Activated T-helper 1 cell treated with anti-CD3 and anti-CD28 coated beads, Interleukin-12 subunit alpha, Interleukin-12 subunit beta, Interleukin-2, Interleukin-4 antibody, amounts not matched to agents 30 ng/mL and 10 ng/mL and 1 ng/mL, durations not matched to agents 14 hours and 24 hours and 36 hours (primary cell): ENCODE measurements around the gene R3HDM4. TPM values are rescaled to one million over a fixed set of nuclear protein-coding genes. Genes with fewer than 3 reads are reported as not detected.

Experiments
- DNase-seq: peaks from one replicate; pipeline ENCODE4 v3.0.0; 2021; ENCODE audit warnings: low spot score
- H3K27ac Mint-ChIP-seq: one replicate; pipeline ENCODE4 v1.8.0; 2021; ENCODE audit warnings: mild to moderate bottlenecking, mixed read lengths
- H3K27me3 Mint-ChIP-seq: one replicate; pipeline ENCODE4 v1.8.0; 2022; ENCODE audit warnings: mild to moderate bottlenecking, moderate library complexity, mixed read lengths; ENCODE audit not compliant: insufficient read depth
- H3K36me3 Mint-ChIP-seq: one replicate; pipeline ENCODE4 v1.8.0; 2021; ENCODE audit warnings: low read depth, mixed read lengths
- H3K4me1 Mint-ChIP-seq: one replicate; pipeline ENCODE4 v1.8.0; 2021; ENCODE audit warnings: low read depth, mixed read lengths
- H3K4me3 Mint-ChIP-seq: one replicate; pipeline ENCODE4 v1.8.0; 2021; ENCODE audit warnings: mild to moderate bottlenecking, moderate library complexity, mixed read lengths
- H3K9me3 Mint-ChIP-seq: one replicate; pipeline ENCODE4 v1.8.0; 2021; ENCODE audit warnings: mixed read lengths
- intact Hi-C: fragments of 100-400 bp; cut with micrococcal nuclease; formaldehyde crosslinking; loops from one replicate; pipeline ENCODE4 v1.15.1; 2024
- total RNA-seq: library from RNA; stranded (reverse); gene quantifications from 2 replicates; pipeline ENCODE4 v1.2.3, GENCODE V29; 2022

Gene R3HDM4
- total RNA-seq, 1 donor from 2014 or later: 94.3 TPM

DNA sequence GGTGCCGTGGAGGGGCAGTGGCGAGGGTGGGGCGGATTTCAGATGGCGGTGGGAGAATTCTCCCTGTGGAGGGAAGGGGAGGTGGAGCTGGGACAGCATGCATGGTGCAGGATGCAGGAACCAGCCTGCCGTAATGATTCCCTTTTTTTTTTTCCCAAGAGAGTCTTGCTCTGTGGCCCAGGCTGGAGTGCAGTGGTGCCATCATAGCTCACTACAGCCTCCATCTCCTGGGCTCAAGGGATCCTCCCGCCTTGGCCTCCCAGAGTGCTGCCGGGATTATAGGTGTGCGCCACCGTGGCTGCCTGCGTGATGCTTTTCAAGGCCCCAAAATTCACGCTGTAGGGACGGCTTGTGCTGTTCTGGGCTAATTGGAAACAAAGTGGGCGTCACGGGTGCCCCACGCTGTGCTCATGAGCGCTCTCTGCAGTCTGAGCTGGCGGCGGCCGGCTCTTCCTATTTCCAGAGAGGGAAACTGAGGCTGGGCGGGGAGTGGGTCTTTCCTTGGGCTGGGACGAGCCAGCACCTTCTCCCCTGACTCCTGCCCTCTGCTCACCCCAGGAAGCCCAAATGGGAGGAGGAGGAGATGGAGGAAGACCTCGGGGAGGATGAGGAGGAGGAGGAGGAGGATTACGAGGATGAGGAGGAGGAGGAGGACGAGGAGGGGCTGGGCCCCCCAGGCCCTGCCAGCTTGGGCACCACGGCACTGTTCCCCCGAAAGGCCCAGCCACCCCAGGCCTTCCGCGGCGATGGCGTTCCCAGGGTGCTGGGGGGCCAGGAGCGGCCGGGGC is 19.0 kb upstream of the R3HDM4 start:
- Mint-ChIP-seq H3K36me3 (peaks cover 3% of the 10 kb centered on the region), H3K4me3 (no peak overlapping the region)

GRCh38 chr19:929891-930258 is 16.9 kb upstream of the R3HDM4 start:
- Mint-ChIP-seq H3K36me3 (peaks cover 3% of the 10 kb centered on the region), H3K27ac (no peak overlapping the region), H3K4me3 (peak overlapping the region; percentile 11), H3K4me1 (no peaks in the 10 kb centered on the region), H3K9me3 (no peaks in the 10 kb centered on the region), H3K27me3 (no peaks in the 10 kb centered on the region)
- intact Hi-C loops: loop anchor here (5.0 kb wide), 1 partner anchor 268 kb away; the partner anchor contains the start of gene RNF126
- no peak for DNase-seq

More for the DNA sequence above, 19.0 kb upstream of the R3HDM4 start:
- intact Hi-C loops: no loop called here
- DNase-seq: no peak
- no peaks in the 10 kb centered on the region for H3K27me3 Mint-ChIP-seq
- H3K4me1 Mint-ChIP-seq: peaks cover 3% of the 10 kb centered on the region
- no peaks in the 10 kb centered on the region for H3K9me3 Mint-ChIP-seq
- H3K27ac Mint-ChIP-seq: no peak overlapping the region

GRCh38 chr19:929203-929890 is 16.3 kb upstream of the R3HDM4 start:
- Mint-ChIP-seq H3K4me3 (no peak overlapping the region), H3K36me3 (peaks cover 3% of the 10 kb centered on the region), H3K27ac (no peak overlapping the region), H3K9me3 (no peaks in the 10 kb centered on the region), H3K4me1 (no peaks in the 10 kb centered on the region), H3K27me3 (no peaks in the 10 kb centered on the region)
- DNase-seq: no peak
- intact Hi-C loops: loop anchor here (5.0 kb wide), 1 partner anchor 267 kb away; the partner anchor contains the start of gene RNF126

- Mint-ChIP-seq H3K27ac (no peak overlapping the region), H3K27me3 (no peaks in the 10 kb centered on the region), H3K36me3 (peaks cover 3% of the 10 kb centered on the region), H3K4me1 (no peaks in the 10 kb centered on the region), H3K4me3 (peak overlapping the region; percentile 22), H3K9me3 (no peaks in the 10 kb centered on the region)
- intact Hi-C loops: loop anchor here (5.0 kb wide), 1 partner anchor 266 kb away; the partner anchor contains the start of gene RNF126
- no peak for DNase-seq
Observed at GRCh38 chr19:928471-929202, 15.6 kb upstream of the R3HDM4 start.

GRCh38 chr19:927780-928401 is 14.9 kb upstream of the R3HDM4 start:
- H3K36me3 Mint-ChIP-seq: peaks cover 3% of the 10 kb centered on the region
- H3K4me3 Mint-ChIP-seq: peak overlapping the region; percentile 30
- no peak for DNase-seq
- H3K9me3 Mint-ChIP-seq: no peaks in the 10 kb centered on the region
- no peaks in the 10 kb centered on the region for H3K4me1 Mint-ChIP-seq
- intact Hi-C loops: loop anchor here (5.0 kb wide), 1 partner anchor 266 kb away; the partner anchor contains the start of gene RNF126
- no peak overlapping the region for H3K27ac Mint-ChIP-seq
- H3K27me3 Mint-ChIP-seq: no peaks in the 10 kb centered on the region

DNA sequence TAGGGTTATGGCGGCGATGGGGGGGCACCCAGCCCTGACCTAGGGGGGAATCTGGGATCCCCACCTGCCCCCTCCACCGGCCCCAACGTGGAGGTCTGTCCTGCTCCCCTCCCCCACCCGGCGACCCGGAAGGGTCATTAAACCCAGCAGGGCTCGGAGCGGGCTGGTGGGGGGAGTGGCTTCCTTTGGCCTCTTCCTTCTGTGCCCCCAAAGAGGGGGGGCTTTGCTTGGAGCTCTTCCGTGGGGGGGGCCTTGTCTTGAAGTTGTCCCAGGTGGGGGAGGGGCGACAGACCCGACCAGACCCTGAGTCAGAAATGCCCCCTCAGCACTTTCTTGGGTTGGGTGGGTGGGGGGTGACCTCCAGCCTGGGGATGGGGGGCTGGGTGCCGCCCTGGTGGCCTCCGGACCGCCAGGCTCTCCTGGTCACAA is 14.3 kb upstream of the R3HDM4 start:
- Mint-ChIP-seq H3K27ac (no peak overlapping the region), H3K27me3 (no peaks in the 10 kb centered on the region), H3K4me1 (no peaks in the 10 kb centered on the region), H3K4me3 (peak overlapping the region; percentile 30), H3K36me3 (no peaks in the 10 kb centered on the region), H3K9me3 (no peaks in the 10 kb centered on the region)
- DNase-seq: no peak
- intact Hi-C loops: loop anchor here (5.0 kb wide), 1 partner anchor 265 kb away; the partner anchor contains the start of gene RNF126

DNA sequence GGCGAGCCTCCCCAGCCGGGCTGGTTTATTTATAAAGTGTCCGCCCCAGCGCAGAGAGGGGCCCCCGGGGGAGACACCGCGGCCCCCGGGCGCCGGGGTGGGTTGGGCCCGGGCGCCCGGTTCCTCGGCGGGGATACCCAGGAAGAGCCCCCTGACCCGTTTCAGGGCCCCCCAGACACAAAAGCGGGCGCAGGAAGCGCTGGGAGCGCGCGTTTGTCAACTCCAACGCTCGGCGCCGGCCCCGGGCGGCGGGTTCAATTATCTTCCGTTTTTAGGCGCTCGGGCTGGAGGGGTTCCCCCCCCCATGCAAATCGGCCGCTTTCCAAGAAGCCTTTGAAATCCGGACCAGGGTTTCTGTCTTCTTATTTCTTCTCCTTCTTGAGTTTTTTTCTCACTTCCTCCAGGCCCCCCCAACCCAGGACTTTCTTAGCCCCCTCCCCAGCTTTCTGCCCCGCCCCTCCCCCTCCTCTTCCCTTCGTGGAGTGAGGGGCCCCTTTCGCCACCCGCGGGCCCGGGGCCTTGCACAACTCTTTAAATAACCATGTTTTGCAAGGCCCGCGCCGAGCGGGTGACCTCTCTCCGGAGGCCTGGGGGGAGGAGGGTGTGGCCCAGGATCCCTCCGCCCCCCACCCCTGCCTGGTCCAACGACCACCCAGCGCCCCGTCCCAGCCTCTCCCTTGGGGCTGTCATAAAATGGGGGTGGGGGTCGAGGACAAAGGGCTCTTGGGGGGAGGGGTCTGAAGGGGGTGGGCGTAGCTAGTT is 13.8 kb upstream of the R3HDM4 start:
- peaks cover 3% of the 10 kb centered on the region for H3K4me1 Mint-ChIP-seq
- peak overlapping the region; percentile 68 for H3K27ac Mint-ChIP-seq
- intact Hi-C loops: loop anchor here (1.0 to 5.0 kb wide), 2 partner anchors 11 to 264 kb away; partner anchors contain the start of gene RNF126
- no peaks in the 10 kb centered on the region for H3K36me3 Mint-ChIP-seq
- no peaks in the 10 kb centered on the region for H3K27me3 Mint-ChIP-seq
- no peak for DNase-seq
- H3K9me3 Mint-ChIP-seq: no peaks in the 10 kb centered on the region
- peak overlapping the region; percentile 82 for H3K4me3 Mint-ChIP-seq

DNA sequence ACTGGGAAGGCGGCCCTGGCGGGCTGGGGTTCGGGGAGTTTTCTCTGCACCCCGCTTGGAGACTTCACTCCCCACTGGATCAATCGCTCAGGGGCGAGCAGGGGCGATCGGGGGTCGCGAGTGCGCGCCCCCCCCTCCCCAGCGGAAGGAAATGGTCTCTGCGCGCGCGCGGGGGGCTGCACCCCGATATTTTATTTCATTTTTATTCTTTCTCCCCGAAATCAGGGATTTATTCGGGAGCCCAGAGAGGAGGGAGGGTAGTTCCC is 13.2 kb upstream of the R3HDM4 start:
- Mint-ChIP-seq H3K4me1 (peaks cover 8% of the 10 kb centered on the region), H3K27ac (no peak overlapping the region), H3K9me3 (no peaks in the 10 kb centered on the region), H3K27me3 (no peaks in the 10 kb centered on the region), H3K36me3 (no peaks in the 10 kb centered on the region), H3K4me3 (peak overlapping the region; percentile 73)
- no peak for DNase-seq
- intact Hi-C loops: loop anchor here (1.0 to 5.0 kb wide), 2 partner anchors 11 to 264 kb away; partner anchors contain the start of gene RNF126

DNA sequence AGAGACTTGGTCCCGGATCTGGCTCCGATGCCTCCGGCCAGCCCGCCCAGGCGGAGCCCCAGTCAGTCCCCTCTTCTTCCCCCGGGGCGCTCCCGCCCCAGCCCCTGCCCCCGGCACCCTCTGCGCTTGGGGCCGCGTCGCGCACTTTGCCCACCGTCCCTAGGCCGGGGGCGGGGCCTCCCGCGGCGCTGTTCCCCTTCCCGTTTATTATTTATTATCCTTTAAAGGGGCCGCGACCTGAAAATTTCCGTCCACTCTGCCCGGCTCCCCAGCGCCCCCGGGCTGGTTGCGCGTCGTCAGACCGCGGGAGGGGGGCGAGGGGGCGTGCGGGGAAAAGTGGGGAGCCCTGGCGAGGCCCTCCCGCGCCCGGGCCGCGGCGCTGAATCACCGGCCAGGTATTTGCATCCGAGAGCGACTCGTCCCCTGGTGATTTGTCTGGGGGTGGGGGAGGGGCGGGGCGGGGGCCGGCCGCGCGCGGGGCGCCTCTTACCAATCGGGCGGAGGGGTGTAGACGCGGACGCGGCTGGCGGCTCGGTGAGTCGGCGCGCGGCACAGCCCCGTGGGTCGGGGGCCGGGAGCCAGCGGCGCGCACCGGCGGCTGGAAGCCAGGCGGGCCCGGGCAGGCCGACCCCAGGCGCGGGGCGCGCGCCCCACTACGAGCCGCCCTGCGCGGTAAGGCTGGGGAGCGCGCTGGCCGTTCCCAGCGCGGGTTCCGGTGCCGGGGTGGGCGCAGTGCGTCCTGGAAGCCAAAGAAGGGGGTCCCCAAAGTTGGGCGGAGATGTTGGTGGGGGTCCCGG is 12.7 kb upstream of the R3HDM4 start, which contains the start of gene ARID3A:
Gene ARID3A, plus strand, starts transcription at position 510 of the 797 bp plus-strand sequence. CDS start 3,494 bp downstream, outside the sequence.
- Mint-ChIP-seq H3K36me3 (no peaks in the 10 kb centered on the region), H3K9me3 (no peaks in the 10 kb centered on the region), H3K4me1 (peaks cover 13% of the 10 kb centered on the region), H3K4me3 (peak within 1 kb of the TSS; percentile 82), H3K27me3 (no peaks in the 10 kb centered on the region), H3K27ac (peak within 1 kb of the TSS; percentile 73)
- DNase-seq: peak; percentile 74
- intact Hi-C loops: loop anchor here (1.0 to 5.0 kb wide), 4 partner anchors 12 to 323 kb away; partner anchors contain the start of genes MIDN, RNF126 and WDR18

GRCh38 chr19:925087-925525 is 12.1 kb upstream of the R3HDM4 start:
- intact Hi-C loops: loop anchor here (1.0 to 5.0 kb wide), 3 partner anchors 59 to 324 kb away; partner anchors contain the start of genes MIDN, RNF126 and WDR18
- Mint-ChIP-seq H3K4me1 (peaks cover 16% of the 10 kb centered on the region), H3K9me3 (no peaks in the 10 kb centered on the region), H3K27me3 (no peaks in the 10 kb centered on the region), H3K27ac (peak overlapping the region; percentile 73), H3K4me3 (peak overlapping the region; percentile 80), H3K36me3 (no peaks in the 10 kb centered on the region)
- no peak for DNase-seq

DNA sequence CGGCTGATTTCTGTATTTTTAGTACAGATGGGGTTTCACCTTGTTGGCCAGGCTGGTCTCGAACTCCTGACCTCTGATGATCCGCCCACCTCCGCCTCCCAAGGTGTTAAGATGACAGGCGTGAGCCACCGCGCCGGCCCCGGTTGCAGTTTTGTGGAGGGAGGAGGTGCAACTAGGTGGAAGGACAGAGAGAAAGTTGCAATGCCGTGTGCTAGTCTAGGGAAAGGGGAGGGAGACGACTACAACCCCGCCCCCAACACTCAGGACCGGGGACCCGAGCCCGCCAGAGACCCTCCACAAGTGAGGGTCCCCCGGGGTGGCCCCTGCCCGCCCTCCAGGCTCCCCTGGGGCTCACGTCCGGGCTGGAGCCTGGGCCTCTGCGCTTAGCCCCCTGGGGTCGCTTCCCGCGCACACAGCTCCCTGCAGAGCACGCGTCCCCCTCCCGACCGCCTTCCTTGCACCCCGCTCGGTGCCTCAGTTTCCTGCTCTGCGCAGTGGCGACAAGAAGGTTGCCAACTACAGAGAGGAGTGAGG is 11.6 kb upstream of the R3HDM4 start:
- Mint-ChIP-seq H3K27me3 (no peaks in the 10 kb centered on the region), H3K4me1 (peaks cover 16% of the 10 kb centered on the region), H3K27ac (peak overlapping the region; percentile 74), H3K4me3 (peak overlapping the region; percentile 81), H3K9me3 (no peaks in the 10 kb centered on the region), H3K36me3 (no peaks in the 10 kb centered on the region)
- no peak for DNase-seq
- intact Hi-C loops: loop anchor here (1.0 to 5.0 kb wide), 4 partner anchors 60 to 324 kb away; partner anchors contain the start of genes ARHGAP45, MIDN, RNF126 and WDR18
